ENCODE results near the gene DHRSX.

DHRSX gene

GRCh38 chrX:2330910-2331309 lies 169.9 kb downstream of the DHRSX start:
- TF ChIP-seq, protein P1, sequence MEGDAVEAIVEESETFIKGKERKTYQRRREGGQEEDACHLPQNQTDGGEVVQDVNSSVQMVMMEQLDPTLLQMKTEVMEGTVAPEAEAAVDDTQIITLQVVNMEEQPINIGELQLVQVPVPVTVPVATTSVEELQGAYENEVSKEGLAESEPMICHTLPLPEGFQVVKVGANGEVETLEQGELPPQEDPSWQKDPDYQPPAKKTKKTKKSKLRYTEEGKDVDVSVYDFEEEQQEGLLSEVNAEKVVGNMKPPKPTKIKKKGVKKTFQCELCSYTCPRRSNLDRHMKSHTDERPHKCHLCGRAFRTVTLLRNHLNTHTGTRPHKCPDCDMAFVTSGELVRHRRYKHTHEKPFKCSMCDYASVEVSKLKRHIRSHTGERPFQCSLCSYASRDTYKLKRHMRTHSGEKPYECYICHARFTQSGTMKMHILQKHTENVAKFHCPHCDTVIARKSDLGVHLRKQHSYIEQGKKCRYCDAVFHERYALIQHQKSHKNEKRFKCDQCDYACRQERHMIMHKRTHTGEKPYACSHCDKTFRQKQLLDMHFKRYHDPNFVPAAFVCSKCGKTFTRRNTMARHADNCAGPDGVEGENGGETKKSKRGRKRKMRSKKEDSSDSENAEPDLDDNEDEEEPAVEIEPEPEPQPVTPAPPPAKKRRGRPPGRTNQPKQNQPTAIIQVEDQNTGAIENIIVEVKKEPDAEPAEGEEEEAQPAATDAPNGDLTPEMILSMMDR (conservative IDR thresholded peaks at IDR 0.05; ENCODE audit: low read depth): no peak
- H3K27ac ChIP-seq: no peak overlapping the region
- ChIA-PET CTCF (no interaction called here), POLR2A (ENCODE audit: low non-redundant PET) (no interaction called here)
- DNase-seq (ENCODE audit: low spot score): no peak

- ChIA-PET CTCF (no interaction called here), POLR2A (ENCODE audit: low non-redundant PET) (no interaction called here)
- TF ChIP-seq, protein P1 (conservative IDR thresholded peaks at IDR 0.05; ENCODE audit: low read depth): no peak
- H3K27ac ChIP-seq: no peak overlapping the region
- no peak for DNase-seq (ENCODE audit: low spot score)
These were observed 170.3 kb downstream of the DHRSX start for GRCh38 chrX:2330487-2330886.

DNA sequence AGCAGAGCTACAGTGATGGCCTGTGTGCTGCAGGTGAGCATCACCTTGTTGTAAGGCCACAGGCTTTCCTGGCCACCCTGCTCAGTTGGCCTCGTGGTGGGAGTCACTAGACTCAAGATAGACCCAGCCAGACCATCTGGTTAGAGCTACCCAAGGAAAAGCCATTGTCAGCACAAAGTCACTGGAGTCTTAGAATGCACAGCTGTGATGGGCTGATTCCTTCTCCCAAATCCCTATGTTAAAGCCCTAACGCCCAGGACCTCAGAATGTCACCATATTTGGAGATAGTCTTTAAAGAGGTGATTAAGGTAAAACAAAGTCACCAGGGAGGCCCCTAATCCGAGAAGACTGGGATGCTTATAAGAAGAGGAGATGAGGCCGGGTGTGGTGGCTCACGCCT lies 173.4 kb downstream of the DHRSX start:
- TF ChIP-seq, protein P1 (conservative IDR thresholded peaks at IDR 0.05; ENCODE audit: low read depth): no peak
- H3K27ac ChIP-seq: no peak overlapping the region
- POLR2A ChIA-PET (ENCODE audit: low non-redundant PET): no interaction called here
- CTCF ChIA-PET: no interaction called here
- no peak for DNase-seq (ENCODE audit: low spot score)

- TF ChIP-seq, protein P1 (conservative IDR thresholded peaks at IDR 0.05; ENCODE audit: low read depth): no peak
- POLR2A ChIA-PET (ENCODE audit: low non-redundant PET): no interaction called here
- CTCF ChIA-PET: no interaction called here
- DNase-seq (ENCODE audit: low spot score): no peak
- H3K27ac ChIP-seq: no peak overlapping the region
These were observed 175.5 kb downstream of the DHRSX start for GRCh38 chrX:2325076-2325784.

GRCh38 chrX:2324151-2324550 lies 176.6 kb downstream of the DHRSX start:
- POLR2A ChIA-PET (ENCODE audit: low non-redundant PET): no interaction called here
- DNase-seq (ENCODE audit: low spot score): no peak
- H3K27ac ChIP-seq: no peak overlapping the region
- CTCF ChIA-PET: no interaction called here
- TF ChIP-seq, protein P1 (conservative IDR thresholded peaks at IDR 0.05; ENCODE audit: low read depth): no peak

DNA sequence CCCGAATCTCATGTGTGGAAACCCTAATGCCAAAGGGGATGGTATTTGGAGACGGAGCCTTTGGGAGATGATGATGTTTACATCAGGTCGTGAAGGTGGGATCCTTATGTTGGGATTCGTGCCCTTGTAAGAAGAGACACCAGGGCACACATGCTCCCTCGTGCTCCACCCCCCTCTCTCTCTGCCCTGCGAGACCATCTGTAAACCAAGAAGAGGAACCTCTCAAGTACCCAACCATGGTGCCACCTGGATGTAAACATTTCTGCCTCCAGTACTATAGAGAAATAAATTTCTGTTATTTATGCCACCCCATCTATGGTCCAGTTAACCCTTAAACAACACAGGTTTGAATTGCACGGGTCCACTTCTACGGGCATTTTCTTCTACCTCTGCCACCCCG lies 179.4 kb downstream of the DHRSX start:
- ChIA-PET POLR2A (ENCODE audit: low non-redundant PET) (no interaction called here), CTCF (no interaction called here)
- H3K27ac ChIP-seq: no peak overlapping the region
- no peak for DNase-seq (ENCODE audit: low spot score)
- TF ChIP-seq, protein P1 (conservative IDR thresholded peaks at IDR 0.05; ENCODE audit: low read depth): no peak

Measured in RWPE1 (cell line).